ENCODE results near the gene CDH15. TPM values are rescaled to one million over a fixed set of nuclear protein-coding genes. Genes with fewer than 3 reads are reported as not detected.
A peak's percentile ranks its signal among the peaks of the same experiment; 100 is the strongest.

Gene CDH15
- total and polyA plus RNA-seq, 9 of the 15 experiments (the other 6 are each of a cell fraction or from before 2014, with no cell fraction given) = 0.07 to 0.18 TPM; not detected in 7

- TF ChIP-seq, protein P1, sequence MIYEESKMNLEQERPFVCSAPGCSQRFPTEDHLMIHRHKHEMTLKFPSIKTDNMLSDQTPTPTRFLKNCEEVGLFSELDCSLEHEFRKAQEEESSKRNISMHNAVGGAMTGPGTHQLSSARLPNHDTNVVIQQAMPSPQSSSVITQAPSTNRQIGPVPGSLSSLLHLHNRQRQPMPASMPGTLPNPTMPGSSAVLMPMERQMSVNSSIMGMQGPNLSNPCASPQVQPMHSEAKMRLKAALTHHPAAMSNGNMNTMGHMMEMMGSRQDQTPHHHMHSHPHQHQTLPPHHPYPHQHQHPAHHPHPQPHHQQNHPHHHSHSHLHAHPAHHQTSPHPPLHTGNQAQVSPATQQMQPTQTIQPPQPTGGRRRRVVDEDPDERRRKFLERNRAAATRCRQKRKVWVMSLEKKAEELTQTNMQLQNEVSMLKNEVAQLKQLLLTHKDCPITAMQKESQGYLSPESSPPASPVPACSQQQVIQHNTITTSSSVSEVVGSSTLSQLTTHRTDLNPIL (CRISPR knock-in tag; IDR thresholded peaks at IDR 0.05) = no peak
- TF ChIP-seq PHF21A (IDR thresholded peaks at IDR 0.05; ENCODE audit: borderline replicate concordance, low read depth) (no peak), KHSRP (IDR thresholded peaks at IDR 0.05) (no peak), ZNF174 (CRISPR knock-in tag; IDR thresholded peaks at IDR 0.05) (no peak), CEBPG (CRISPR knock-in tag; IDR thresholded peaks at IDR 0.05) (peak; percentile 14; the same call in 1 of the 2 replicates), CEBPG (tag; conservative IDR thresholded peaks at IDR 0.05 in 1 of 2, IDR thresholded peaks at IDR 0.05 in 1 of 2) (no peak), NR2F6 (CRISPR knock-in tag; IDR thresholded peaks at IDR 0.05) (no peak), CAMTA2 (CRISPR knock-in tag; conservative IDR thresholded peaks at IDR 0.05) (no peak), NEUROD1 (IDR thresholded peaks at IDR 0.05; ENCODE audit: borderline replicate concordance, low read depth, low read length, partially characterized antibody) (peak; percentile 60), CBFA2T2 (conservative IDR thresholded peaks at IDR 0.05) (no peak), GTF2E2 (tag; IDR thresholded peaks at IDR 0.05) (no peak), ZNF589 (CRISPR knock-in tag; IDR thresholded peaks at IDR 0.05; ENCODE audit: low read depth) (no peak), CLOCK (CRISPR knock-in tag; IDR thresholded peaks at IDR 0.05; ENCODE audit: borderline replicate concordance) (no peak), CREB1 (IDR thresholded peaks at IDR 0.05) (no peak), CREB1 (CRISPR knock-in tag; IDR thresholded peaks at IDR 0.05) (peak; percentile 70), PHF8 (IDR thresholded peaks at IDR 0.05; ENCODE audit: borderline replicate concordance, low read length) (no peak), LEF1 (IDR thresholded peaks at IDR 0.05) (no peak)
- TF ChIP-seq, protein P2, sequence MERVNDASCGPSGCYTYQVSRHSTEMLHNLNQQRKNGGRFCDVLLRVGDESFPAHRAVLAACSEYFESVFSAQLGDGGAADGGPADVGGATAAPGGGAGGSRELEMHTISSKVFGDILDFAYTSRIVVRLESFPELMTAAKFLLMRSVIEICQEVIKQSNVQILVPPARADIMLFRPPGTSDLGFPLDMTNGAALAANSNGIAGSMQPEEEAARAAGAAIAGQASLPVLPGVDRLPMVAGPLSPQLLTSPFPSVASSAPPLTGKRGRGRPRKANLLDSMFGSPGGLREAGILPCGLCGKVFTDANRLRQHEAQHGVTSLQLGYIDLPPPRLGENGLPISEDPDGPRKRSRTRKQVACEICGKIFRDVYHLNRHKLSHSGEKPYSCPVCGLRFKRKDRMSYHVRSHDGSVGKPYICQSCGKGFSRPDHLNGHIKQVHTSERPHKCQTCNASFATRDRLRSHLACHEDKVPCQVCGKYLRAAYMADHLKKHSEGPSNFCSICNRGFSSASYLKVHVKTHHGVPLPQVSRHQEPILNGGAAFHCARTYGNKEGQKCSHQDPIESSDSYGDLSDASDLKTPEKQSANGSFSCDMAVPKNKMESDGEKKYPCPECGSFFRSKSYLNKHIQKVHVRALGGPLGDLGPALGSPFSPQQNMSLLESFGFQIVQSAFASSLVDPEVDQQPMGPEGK (CRISPR knock-in tag; IDR thresholded peaks at IDR 0.05; ENCODE audit: borderline replicate concordance) = no peak
- TF ChIP-seq, protein P3, sequence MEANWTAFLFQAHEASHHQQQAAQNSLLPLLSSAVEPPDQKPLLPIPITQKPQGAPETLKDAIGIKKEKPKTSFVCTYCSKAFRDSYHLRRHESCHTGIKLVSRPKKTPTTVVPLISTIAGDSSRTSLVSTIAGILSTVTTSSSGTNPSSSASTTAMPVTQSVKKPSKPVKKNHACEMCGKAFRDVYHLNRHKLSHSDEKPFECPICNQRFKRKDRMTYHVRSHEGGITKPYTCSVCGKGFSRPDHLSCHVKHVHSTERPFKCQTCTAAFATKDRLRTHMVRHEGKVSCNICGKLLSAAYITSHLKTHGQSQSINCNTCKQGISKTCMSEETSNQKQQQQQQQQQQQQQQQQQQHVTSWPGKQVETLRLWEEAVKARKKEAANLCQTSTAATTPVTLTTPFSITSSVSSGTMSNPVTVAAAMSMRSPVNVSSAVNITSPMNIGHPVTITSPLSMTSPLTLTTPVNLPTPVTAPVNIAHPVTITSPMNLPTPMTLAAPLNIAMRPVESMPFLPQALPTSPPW (CRISPR knock-in tag; IDR thresholded peaks at IDR 0.05) = peak; percentile 89
Measured at GRCh38 chr16:89167425-89167941, 4.1 kb upstream of the CDH15 start (continued).

Data from K562 (cell line).